Esophagus muscularis mucosa (tissue), 4 donors: Measurements from ENCODE around the gene MBNL3. TPM values are rescaled to one million over a fixed set of nuclear protein-coding genes. Genes with fewer than 3 reads are reported as not detected.

ENCODE experiments used
- DNase-seq: peaks from one replicate; pipeline ENCODE4 v3.0.0-alpha.2; 2017; ENCODE audit errors: extremely low spot score
- H3K27ac ChIP-seq, 4 donors: fragments of 200-600 bp; sonication (generic); replicated peaks in 1 of 4; 1 replicate in 3 of 4; 2 replicates in 1 of 4; pipeline ENCODE4 v1.5.1; 2016 to 2019; ENCODE audit warnings: mild to moderate bottlenecking in 1 of 4
- H3K27me3 ChIP-seq, 4 donors: fragments of 200-600 bp; sonication (generic); one replicate each; pipeline versions ENCODE4 v1.5.1 to v1.6.0; 2016 to 2019
- H3K36me3 ChIP-seq, 4 donors: fragments of 200-600 bp; sonication (generic); one replicate each; pipeline ENCODE4 v1.5.1; 2016 to 2019
- H3K4me1 ChIP-seq, 4 donors: fragments of 200-600 bp; sonication (generic); one replicate each; pipeline ENCODE4 v1.5.1; 2016 to 2019
- H3K4me3 ChIP-seq, 4 donors: fragments of 200-600 bp; sonication (generic); 1 replicate in 2 of 4; 2 replicates in 2 of 4; pipeline ENCODE4 v1.5.1; 2016 to 2019; ENCODE audit warnings: mild to moderate bottlenecking in 4 of 4, moderate library complexity in 1 of 4
- H3K9me3 ChIP-seq, 4 donors: fragments of 200-600 bp; sonication (generic); 1 replicate in 3 of 4; 2 replicates in 1 of 4; pipeline ENCODE4 v1.5.1; 2016 to 2019
- CTCF ChIP-seq, 3 experiments: fragments of 200-600 bp in 2 of 3; fragments of 450-650 bp in 1 of 3; sonication (generic) in 2 of 3; IDR thresholded peaks; one replicate each; pipeline ENCODE4 v1.5.1; 2017 to 2019; ENCODE audit warnings: antibody characterized with exemption in 3 of 3, mild to moderate bottlenecking in 2 of 3, moderate library complexity in 1 of 3
- EP300 ChIP-seq: sonication (generic); formaldehyde crosslinking; IDR thresholded peaks from one replicate; pipeline ENCODE4 v1.6.1; 2017; ENCODE audit warnings: antibody characterized with exemption
- POLR2A ChIP-seq: fragments of 450-650 bp; IDR thresholded peaks from one replicate; pipeline ENCODE4 v1.6.1; 2017; ENCODE audit warnings: antibody characterized with exemption, moderate library complexity, mild to moderate bottlenecking, low read depth
- POLR2AphosphoS5 ChIP-seq, 2 donors: sonication (generic); formaldehyde crosslinking; IDR thresholded peaks; one replicate each; pipeline ENCODE4 v1.6.1; 2017; ENCODE audit warnings: antibody characterized with exemption in 2 of 2
- WGBS: methylation state at CpG from one replicate; pipeline ENCODE4 v1.1.5; 2018; 5-methylcytosine and 5-hydroxymethylcytosine counted together
- intact Hi-C: fragments of 100-400 bp; cut with DNase I; formaldehyde crosslinking; loops from one replicate; pipeline ENCODE4 v1.15.1; 2023
- total RNA-seq, 4 donors: library from RNA; depleted of rRNA; stranded (reverse); fragments of >200 nt; gene quantifications; one replicate each; pipeline versions ENCODE4 v1.1.0 to v1.2.1, GENCODE V29; 2016

The MBNL3 gene
- total RNA-seq, 4 donors from 2014 or later, result 1.7 to 13.8 (median 6.8) TPM

- intact Hi-C loops, result no loop called here
Measured at GRCh38 chrX:132520792-132521191, 32.0 kb upstream of the MBNL3 start.

GRCh38 chrX:132520213-132520612, 31.4 kb upstream of the MBNL3 start:
- Histone ChIP-seq H3K9me3 (no peaks in the 10 kb centered on the region), H3K27ac (no peak overlapping the region), H3K27me3 (peaks cover 0 to 9% (median 0%) of the 10 kb centered on the region in 4 donors), H3K36me3 (no peaks in the 10 kb centered on the region), H3K4me3 (no peak overlapping the region), H3K4me1 (no peaks in the 10 kb centered on the region)
- WGBS, result 68% methylated on average over 3 of the region's 3 CpGs
- no peak for DNase-seq
- no peak for TF ChIP-seq EP300
- TF ChIP-seq POLR2A, result no peak
- no peak for TF ChIP-seq POLR2AphosphoS5 (IDR thresholded peaks at IDR 0.05)
- no peak for TF ChIP-seq CTCF (IDR thresholded peaks at IDR 0.05)
- intact Hi-C loops, result no loop called here

More at GRCh38 chrX:132520792-132521191, 32.0 kb upstream of the MBNL3 start:
- Histone ChIP-seq H3K36me3 (no peaks in the 10 kb centered on the region), H3K4me3 (no peak overlapping the region), H3K4me1 (no peaks in the 10 kb centered on the region), H3K27me3 (peaks cover 0 to 9% (median 0%) of the 10 kb centered on the region in 4 donors), H3K27ac (no peak overlapping the region), H3K9me3 (no peaks in the 10 kb centered on the region)
- WGBS, result 40% methylated on average over 1 of the region's 1 CpG
- no peak for TF ChIP-seq POLR2A
- no peak for TF ChIP-seq CTCF (IDR thresholded peaks at IDR 0.05)
- no peak for TF ChIP-seq EP300
- no peak for TF ChIP-seq POLR2AphosphoS5 (IDR thresholded peaks at IDR 0.05)
- no peak for DNase-seq

- no peak for DNase-seq
- no peaks in the 10 kb centered on the region for H3K36me3 ChIP-seq
- WGBS, result 69% methylated on average over 1 of the region's 1 CpG
- H3K9me3 ChIP-seq, result no peaks in the 10 kb centered on the region
- no peak overlapping the region for H3K4me3 ChIP-seq
- H3K27me3 ChIP-seq, result peaks cover 0 to 9% (median 0%) of the 10 kb centered on the region in 4 donors
- TF ChIP-seq POLR2A (no peak), CTCF (IDR thresholded peaks at IDR 0.05) (no peak), POLR2AphosphoS5 (IDR thresholded peaks at IDR 0.05) (no peak)
- H3K27ac ChIP-seq, result no peak overlapping the region
- no peaks in the 10 kb centered on the region for H3K4me1 ChIP-seq
- intact Hi-C loops, result no loop called here
Measured at GRCh38 chrX:132518401-132518800, 29.6 kb upstream of the MBNL3 start.

GRCh38 chrX:132508834-132509233, 20.0 kb upstream of the MBNL3 start:
- 77% methylated on average over 2 of the region's 2 CpGs for WGBS
- TF ChIP-seq POLR2AphosphoS5 (IDR thresholded peaks at IDR 0.05) (no peak), POLR2A (no peak), EP300 (no peak), CTCF (IDR thresholded peaks at IDR 0.05) (no peak)
- Histone ChIP-seq H3K27ac (no peak overlapping the region), H3K9me3 (no peaks in the 10 kb centered on the region), H3K36me3 (no peaks in the 10 kb centered on the region), H3K27me3 (no peaks in the 10 kb centered on the region), H3K4me3 (no peak overlapping the region), H3K4me1 (no peaks in the 10 kb centered on the region)
- intact Hi-C loops, result no loop called here
- DNase-seq, result no peak

- no peak overlapping the region for H3K4me3 ChIP-seq
- no peak for DNase-seq
- TF ChIP-seq POLR2A (no peak), POLR2AphosphoS5 (IDR thresholded peaks at IDR 0.05) (no peak), EP300 (no peak), CTCF (IDR thresholded peaks at IDR 0.05) (no peak)
- no peaks in the 10 kb centered on the region for H3K27me3 ChIP-seq
- 71% methylated on average over 3 of the region's 3 CpGs for WGBS
- H3K4me1 ChIP-seq, result no peaks in the 10 kb centered on the region
- H3K9me3 ChIP-seq, result no peaks in the 10 kb centered on the region
- intact Hi-C loops, result no loop called here
- H3K27ac ChIP-seq, result no peak overlapping the region
- no peaks in the 10 kb centered on the region for H3K36me3 ChIP-seq
Measured at GRCh38 chrX:132505116-132505515, 16.3 kb upstream of the MBNL3 start.
